DMS 273 treated with DMSO at 0.1 percent for 48 hours (cell line): ENCODE results near the gene ABCF1.
"Not testable (repeated sequence)": the region's sequence is repeated elsewhere in the genome, so short reads cannot be mapped to it uniquely, and the experiment has no call there.

Experiments
- DNase-seq: peaks from one replicate; lab custom pipeline; 2025; lab: John Stamatoyannopoulos, UW

ABCF1 gene

DNA sequence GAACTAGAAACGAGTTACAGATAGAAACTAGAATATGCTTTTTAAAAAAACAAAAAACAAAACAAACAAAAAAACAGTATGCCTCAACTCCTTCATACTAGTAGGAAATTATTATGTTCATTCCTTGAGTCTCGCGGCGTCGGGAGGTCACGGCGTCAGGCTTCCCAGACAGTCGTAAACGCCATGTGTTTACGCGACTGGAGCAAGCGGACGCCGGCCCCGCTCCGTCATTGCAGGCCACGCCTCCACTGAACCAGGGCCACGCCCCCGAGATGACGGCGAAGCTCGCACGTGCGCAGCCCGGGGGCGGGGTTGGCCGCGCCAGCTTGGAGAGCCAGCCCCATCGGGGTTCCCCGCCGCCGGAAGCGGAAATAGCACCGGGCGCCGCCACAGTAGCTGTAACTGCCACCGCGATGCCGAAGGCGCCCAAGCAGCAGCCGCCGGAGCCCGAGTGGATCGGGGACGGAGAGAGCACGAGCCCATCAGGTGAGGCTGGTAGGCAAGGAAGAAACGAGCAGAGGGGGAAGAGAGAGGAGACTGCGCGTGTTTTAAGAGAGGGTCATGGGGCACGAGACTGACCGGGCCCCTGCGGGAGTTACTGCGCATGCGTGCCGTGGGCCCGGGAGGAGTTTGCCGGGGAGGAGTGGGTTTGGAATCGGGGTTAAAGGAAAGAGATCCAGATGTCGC is at the start of gene ABCF1:
ABCF1 (plus strand) TSS at position 368 of the 687 bp plus-strand sequence; CDS start at position 414, 46 bp downstream.
- DNase-seq, result peak; percentile 92

DNA sequence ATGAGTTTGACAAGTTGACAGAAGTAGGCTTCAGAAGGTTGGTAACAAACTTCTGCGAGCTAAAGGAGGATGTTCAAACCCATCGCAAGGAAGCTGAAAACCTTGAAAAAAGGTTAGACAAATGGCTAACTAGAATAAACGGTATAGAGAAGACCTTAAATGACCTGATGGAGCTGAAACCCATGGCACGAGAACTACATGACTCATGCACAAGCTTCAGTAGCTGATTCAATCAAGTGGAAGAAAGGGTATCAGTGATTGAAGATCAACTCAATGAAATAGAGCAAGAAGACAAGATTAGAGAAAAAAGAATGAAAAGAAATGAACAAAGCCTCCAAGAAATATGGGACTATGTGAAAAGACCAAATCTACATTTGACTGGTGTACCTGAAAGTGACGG is 49.3 kb upstream of the ABCF1 start:
- DNase-seq, result not testable (repeated sequence)

DNA sequence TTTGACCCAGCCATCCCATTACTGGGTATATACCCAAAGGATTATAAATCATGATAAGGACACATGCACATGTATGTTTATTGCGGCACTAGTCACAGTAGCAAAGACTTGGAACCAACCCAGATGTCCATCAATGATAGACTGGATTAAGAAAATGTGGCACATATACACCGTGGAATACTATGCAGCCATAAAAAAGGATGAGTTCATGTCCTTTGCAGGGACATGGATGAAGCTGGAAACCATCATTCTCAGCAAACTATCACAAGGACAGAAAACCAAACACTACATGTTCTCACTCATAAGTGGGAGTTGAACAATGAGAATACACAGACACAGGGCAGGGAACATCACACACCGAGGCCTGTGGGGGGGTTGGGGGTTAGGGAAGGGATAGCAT is 44.8 kb upstream of the ABCF1 start:
- DNase-seq, result not testable (repeated sequence)

DNA sequence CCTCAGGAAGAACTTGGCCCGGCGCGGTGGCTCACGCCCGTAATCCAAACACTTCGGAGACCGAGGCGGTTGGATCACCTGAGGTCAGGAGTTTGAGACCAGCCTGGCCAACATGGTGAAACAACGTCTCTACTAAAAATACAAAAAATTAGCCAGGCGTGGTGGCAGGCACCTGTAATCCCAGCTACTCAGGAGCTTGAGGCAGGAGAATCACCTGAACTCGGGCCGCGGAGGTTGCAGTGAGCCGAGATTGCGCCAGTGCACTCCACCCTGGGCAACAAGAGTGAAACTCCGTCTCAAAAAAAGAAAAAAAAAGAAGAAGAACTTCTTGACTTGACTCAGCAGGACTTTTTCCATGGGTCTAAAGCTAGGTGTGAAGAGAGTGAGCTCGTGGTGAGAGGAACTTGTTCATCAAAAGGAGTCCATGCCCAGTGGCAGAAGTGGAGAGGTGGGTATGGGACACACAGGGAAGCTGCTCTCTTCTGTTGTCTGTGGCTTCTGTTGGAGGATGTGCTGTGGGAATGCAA is 41.8 kb upstream of the ABCF1 start:
- DNase-seq, result not testable (repeated sequence)

DNA sequence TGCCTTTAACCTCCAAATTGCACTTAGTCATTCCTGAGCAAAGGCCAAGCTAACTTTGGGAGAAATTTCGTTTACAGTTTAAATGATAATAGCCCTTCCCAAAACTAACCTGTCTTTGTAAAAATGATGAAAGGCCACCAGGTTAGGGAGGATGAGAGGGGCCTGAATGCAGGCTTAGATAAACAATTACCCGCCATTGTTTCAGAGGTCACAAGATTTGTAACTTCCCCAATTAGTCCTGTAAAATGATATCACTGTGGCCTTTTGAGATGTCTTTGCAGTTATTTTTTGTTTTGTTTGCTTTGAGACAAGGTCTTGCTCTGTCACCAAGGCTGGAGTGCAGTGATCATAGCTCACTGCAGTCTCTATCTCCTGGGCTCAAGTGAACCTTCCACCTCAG is 41.2 kb upstream of the ABCF1 start:
- no peak for DNase-seq

DNA sequence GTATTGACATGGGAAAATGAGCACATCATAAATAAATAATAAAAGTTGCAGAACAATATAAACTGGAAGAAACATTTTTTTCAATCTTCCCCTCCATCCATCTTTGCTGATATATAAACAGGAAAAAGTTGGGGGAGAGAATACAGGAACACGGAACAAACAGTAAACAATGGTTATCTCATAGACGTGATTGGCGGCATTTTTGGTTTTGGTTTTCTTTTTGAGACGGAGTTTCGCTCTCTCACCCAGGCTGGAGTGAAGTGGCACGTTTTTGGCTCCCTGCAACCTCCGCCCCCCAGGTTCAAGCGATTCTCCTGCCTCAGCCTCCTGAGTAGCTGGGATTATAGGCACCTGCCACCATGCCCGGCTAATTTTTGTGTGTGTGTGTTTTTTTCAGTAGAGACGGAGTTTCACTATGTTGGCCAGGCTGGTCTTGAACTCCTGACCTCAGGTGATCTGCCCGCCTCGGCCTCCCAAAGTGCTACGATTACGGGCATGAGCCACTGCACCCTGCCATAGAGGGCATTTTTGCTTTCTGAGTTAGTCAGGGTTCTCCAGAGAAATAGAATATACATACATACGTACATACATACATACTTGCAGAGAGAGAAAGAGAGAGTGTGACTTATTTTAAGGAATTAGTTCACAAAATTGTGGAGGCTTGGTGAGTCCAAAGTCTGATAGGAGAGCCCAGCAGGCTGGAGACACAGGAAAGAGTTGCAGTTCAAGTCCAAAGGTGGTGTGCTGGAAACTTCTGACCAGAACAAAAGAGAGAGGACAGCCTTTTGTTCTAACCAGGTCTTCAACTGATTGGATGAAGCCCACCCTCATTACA is 37.6 kb upstream of the ABCF1 start:
- DNase-seq, result no peak

DNA sequence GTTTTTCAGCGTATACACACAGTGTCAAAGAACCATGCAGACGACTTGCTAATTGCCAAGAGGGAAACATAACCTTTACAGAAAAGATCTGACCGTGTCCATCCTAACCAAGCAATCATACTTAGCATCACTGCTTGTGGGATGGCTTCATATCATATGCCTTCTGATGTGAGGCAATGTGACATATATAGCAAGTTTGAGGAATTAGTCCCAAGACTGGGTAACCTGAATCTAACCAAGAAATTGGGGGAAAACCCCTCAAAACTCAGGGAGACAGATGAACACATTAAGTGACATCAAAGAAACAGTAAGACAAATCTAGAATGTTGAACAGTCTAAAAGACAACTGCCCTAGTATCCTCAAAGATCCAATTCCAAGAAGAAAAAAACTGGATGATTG is 33.3 kb upstream of the ABCF1 start:
- DNase-seq, result no peak

DNA sequence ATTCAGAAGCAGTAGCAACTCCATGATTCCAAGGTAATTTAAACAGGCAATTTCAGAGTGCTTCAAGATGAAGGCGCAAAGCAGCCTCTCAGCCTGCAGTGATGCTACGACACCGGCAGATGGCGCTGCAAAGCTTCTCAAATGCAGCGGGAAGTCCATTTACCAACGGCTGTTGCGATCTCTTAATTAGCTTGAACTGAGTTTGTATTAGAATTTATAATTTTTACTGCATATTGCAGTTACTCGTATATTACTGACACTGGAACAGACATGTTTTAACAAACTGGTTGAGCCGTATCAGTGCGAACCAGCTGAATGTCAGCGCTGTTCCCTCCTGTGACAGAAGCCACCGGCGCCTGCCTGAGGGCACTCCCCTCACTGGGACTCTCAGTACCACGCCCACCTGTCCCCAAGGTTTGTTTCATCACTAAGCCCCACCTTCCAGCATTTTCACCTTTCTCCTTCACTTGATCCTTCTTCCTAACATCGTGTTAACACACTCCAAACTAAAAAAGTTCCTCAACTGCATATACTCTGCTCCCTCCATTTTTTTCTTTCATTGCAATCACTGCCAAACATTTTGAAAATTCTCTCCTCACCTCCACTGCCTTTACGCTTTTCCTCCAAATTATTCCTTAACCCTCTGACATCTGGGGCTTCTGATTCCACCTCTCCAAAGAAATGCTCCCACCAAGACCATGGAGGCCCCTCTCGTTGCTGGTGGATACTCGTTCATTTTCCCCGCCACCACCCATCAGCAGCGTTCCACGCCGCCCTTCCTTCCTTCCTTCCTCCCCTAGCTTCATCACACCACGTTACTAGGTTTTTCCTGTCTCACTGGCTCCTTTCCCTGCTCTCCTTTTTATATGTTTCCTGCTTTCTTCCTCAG is 29.5 kb upstream of the ABCF1 start:
- DNase-seq, result peak; percentile 55

DNA sequence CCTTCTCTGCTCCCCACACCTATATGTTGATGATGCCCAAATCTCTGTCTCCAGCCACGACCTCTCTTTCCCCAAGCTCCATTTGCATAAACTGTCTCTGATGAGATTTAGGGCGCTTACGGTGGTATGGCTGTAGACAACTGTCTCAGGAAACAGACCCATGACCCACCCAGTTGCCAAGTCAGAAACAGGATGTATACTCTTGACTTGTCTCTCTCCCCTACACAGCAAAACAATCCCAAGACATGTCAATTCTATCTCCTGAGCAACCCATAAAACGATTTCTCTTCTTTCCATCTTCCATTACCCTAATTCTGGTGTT is 28.9 kb upstream of the ABCF1 start:
- no peak for DNase-seq

DNA sequence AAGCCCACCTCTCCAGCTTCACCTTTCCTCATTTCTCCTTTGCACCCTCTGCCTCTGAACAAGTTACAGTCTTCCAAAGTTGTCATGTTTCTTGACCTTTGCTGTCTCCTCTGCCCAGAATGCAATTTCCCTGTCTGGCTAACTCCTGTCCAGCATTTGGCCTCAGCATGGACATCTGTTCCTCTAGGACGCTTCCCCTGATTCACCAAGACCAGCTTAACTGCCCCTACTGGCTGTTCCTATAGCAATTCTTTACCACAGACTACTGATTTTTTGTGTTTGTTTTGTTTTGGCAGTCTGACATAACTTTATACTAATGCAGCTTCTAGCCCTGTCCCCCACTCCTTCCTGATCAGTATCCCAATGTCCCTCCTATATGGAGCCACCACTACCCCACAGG is 28.3 kb upstream of the ABCF1 start:
- no peak for DNase-seq

DNA sequence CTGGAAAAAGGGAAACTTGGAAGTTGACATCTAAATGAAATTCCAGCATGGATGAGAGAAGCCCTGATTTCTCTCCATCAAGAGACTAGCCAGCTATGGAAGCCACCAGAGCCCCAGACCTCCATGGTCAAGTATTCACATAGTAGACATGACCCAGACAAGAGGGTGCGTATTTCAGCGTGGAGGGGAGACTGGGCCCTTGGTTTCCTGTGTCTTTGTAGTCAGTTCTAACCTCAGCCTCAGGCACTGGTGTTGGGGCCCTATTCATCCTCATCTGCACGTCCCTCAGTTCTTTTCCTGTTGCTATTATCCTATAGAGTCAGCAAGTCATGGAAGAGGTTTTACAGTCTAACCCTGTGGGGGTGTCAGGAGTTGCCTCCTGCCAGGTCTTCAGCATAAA is 27.4 kb upstream of the ABCF1 start:
- DNase-seq, result no peak

DNA sequence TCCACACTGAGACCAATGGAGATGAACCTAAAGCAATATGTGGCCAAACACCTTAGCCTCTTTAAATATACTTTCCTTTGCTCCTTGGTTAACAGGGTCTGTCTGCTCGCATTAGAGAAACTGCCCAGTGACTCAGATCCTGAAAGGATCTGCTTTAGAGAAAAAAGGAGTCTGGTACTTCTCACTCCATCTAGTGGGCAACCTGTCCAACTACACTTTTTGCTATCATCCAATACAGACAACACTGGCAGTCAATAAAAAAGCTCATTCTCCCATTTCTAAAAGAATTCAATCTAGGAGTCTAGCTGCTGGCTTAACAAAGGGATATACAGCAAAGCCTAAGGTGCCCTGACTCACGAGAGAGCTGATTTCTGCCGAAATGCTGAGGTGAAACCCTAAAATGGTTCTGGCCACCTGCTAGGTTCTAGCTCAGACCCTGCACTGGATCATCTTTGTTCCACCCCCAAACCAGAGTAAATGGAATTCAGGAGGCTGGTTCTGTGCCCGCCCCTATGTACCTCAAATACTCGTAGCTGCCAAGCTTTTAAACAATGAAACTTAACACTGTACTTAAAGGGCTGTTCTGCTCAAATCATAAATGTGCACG is 26.5 kb upstream of the ABCF1 start:
- peak; percentile 40 for DNase-seq

DNA sequence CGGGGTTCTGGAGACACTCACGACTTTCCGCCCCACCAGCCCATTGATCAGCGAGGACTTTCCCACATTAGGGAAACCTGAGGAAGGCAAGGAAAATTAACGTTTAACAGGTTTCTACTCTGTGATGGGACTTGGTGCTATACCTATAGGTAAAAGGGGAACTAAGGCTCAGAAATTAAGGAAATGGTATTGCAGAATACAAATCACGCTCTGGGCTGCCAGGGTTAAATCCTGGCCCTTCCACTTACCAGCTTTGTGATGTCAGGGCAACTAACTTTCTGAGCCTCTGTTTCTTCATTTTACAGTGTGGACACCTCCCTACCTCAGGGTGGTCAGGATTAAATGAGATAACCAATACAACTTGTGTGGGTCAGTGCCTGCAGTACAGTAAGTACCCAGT is 23.8 kb upstream of the ABCF1 start:
- no peak for DNase-seq

DNA sequence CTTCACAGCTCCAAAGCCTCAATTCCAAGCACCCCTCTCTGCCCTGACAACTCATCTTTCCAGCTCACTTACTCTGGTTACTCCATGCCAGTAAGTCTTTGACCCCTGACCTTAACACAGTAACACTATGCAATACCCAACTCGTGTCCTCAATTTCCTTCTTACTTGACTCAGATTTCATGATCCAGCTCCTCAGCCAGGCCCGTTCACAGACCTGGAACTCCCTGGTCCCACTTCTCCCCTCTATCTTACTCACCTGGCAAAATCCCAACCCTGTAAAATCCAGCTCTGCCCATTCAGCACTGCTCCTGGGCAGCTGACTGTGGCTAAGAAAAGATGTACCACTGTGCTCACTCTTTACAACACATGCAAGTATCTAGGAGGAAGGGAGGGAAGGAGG is 22.9 kb upstream of the ABCF1 start:
- no peak for DNase-seq

DNA sequence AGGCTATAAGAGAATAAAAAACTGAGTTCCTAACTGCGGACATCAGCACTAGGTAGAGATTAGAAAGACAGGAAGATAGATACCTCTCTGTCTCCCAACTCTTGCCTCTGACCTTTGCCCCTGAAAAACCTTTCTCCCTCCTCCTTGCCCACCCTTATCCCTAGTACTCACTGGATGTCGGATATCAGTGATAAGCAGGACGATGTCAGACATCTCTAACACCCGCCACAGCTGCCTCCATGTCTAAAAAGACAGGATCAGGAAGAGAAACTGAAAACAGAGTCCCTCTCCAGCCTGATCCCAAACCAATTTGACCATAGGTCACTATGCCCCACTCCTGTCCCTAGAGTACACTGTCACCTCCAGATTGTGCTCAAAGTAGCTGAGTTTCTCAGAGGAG is 16.8 kb upstream of the ABCF1 start:
- no peak for DNase-seq

DNA sequence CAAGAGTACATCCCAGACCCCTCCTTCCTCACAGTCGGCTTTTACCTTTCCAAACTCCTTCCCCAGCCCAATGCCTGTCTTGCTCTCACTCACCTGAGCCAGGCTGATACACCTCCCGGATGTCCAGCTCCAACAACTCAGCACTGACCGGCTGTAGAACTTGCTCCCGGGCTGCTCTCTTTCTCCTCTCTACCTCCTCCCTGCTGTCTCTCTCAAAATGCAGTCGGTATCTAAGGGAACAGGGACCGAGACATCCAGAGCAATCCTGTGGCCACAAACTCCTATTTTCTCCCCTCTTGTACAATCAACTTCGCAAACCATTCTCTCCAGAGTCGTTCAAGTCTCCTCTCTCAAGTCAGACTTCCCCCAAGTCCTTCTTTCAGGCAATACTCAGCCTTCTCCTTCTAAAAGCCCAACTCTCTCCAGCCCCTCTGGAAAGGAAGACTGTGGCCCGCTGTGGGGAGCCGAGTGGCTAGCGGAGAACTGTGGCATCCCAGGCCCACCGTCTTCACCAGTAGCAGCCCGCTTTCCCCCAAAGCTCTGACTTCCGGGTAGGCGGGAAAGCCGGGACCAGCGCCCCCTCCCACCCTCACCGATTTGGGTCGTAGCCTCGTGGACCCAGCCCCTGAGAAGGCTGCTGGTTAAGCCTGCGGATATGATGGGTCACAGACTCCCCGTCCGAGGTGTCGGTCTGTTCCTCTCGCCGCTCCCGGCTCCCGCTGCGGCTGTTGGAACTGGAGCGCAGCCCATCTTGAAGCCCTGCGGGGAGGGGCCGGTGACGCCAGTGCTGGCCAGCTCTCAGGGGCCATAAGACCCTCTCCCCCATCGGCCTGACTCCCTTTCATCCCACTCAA is 16.1 kb upstream of the ABCF1 start:
- DNase-seq, result no peak

DNA sequence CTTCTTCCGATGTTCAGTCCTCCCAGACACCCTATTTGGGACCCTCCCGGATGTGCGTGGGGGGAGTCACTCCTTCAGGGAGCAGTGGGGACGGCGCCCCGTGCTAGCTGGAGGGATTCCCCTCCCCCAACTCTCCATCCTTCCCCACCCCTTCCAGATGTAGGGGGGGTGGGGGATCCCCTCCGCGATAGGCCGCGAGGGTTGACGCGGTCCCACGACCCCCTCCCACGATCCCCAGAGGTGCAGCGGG is 15.5 kb upstream of the ABCF1 start:
- no peak for DNase-seq

DNA sequence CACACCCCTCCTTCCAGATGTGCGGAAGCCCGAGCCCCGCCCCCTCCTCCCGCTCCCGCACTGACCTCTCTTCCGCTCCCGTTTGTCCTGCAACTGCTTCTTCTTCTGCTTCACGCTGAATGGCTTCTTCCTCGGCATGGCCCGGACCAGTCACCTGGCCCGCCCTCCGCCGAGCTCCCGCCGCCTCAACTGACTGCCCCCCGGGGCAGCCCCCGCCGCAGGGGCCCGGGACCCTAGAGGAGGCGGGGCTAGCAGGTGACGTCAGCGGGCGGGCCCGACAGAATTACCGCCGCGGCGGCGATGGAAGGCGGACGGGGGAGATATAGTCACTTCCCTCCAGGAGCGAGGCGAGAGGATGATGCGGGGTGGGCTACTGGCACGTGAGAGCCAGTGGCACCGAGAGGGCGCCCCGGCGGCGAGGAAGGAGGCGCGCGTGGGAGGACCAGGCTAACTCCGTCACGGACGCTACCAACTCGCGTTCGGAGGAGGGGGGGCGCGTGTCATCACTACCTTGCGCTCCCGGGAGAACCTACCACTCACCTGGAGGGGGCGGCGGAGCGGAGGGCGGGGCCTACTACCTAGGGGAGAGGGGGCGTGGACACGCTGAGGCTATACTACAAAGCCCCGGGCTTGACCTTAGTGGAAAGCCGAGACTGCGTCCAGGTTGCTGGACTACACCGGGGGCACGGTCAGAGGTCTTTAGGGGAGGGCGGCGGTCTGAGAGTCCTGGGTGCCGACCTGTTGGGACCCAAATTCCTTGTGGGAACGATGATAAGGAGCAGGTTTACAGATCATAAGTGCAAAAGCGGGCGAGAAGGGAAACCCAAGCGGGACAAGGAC is 15.0 kb upstream of the ABCF1 start, which contains the start of gene GNL1:
GNL1 (minus strand) TSS at position 424 of the 840 bp plus-strand sequence; CDS start at position 138, 286 bp downstream.
- peak; percentile 62 for DNase-seq

DNA sequence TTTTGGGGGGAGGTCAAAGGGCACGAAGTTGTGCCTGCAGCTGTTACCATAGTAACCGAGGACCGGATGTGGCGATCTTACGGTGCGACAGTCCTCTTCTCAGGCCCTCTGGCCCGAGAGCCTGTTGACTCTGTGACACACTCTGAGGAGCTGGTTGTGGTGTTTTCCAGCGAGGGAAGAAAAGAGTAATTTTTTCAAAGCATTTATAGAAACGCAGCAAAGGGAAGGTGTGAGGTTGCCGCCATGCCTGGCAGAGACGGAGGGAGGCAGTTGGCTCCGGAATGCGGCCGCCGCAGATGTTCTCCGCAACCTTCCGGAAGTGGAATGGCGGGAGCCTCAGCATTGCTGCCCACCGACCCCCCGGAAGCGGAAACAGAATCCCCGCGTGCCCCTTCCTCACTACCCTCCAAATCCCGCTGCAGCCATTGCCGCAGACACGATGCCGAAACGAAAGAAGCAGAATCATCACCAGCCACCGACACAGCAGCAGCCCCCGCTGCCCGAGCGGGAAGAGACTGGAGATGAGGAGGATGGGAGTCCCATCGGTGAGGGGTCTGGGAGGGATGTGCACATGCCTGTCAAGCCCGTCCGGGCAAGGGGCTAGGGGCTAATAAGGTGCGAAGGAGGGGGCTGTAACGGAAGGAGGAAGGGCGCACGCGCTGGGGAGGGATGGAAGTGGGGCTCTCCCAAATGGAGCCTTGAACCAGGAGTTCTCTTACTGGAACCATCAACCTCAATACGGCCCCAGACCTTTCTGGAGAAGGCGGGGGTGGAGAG is 14.1 kb upstream of the ABCF1 start, which contains the start of gene PRR3:
PRR3 (plus strand) TSS at position 390 of the 777 bp plus-strand sequence; CDS start at position 440, 50 bp downstream.
- DNase-seq, result peak; percentile 76

DNA sequence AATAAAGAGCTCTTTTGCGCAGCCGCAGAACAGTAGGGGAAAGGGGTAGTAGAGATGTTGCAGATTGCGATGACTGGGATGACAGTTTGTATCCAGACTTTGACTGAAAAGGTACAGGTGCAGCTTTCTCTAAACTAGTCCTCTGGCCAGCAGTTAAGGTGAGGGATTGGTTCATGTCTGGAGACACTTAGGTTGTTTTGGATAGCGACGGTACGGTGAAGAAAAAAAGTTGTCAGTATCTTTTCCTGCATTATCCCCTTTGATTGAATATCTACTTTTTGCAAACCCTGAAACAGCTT is 13.6 kb upstream of the ABCF1 start:
- no peak for DNase-seq
